IMR-90 (cell line): Measurements from ENCODE around the gene HIRA. TPM values are rescaled to one million over a fixed set of nuclear protein-coding genes. Genes with fewer than 3 reads are reported as not detected.

ENCODE experiments used
- ATAC-seq: fragments of 200-7000 bp; cut with Tn5 transposase; 2 replicates; pipeline ENCODE4 v1.9.1; 2020; ENCODE audit warnings: low read depth, mild to moderate bottlenecking, moderate library complexity
- BruUV-seq: library from RNA; stranded (reverse); fragments of 400-500 nt; replicated peaks from 2 replicates; lab custom pipeline; 2021; lab: Mats Ljungman, UMichigan
- CTCF ChIA-PET: fragments of 300-600 bp; formaldehyde crosslinking; extraction: SDS; loops from one replicate; lab custom pipeline; 2021; ENCODE audit warnings: antibody characterized with exemption; lab: Yijun Ruan, JAX
- POLR2A ChIA-PET: fragments of 300-600 bp; sonication (Branson Sonifier 250); formaldehyde crosslinking; loops from one replicate; lab custom pipeline; 2022; ENCODE audit warnings: antibody characterized with exemption; ENCODE audit not compliant: unreplicated experiment; lab: Charles Lee
- DNase-seq: peaks from one replicate; pipeline ENCODE4 v3.0.0; 2013
- H2AFZ ChIP-seq: replicated peaks from 2 replicates; pipeline ENCODE3; 2013; ENCODE audit warnings: low read length, mild to moderate bottlenecking; ENCODE audit not compliant: poor library complexity
- H2AK5ac ChIP-seq: 2 replicates; pipeline ENCODE4 v1.6.1; 2013; ENCODE audit warnings: low read depth, low read length, inconsistent platforms
- H2AK9ac ChIP-seq: replicated peaks from 2 replicates; pipeline ENCODE3; 2013; ENCODE audit warnings: mild to moderate bottlenecking, low read depth, low read length, moderate library complexity; ENCODE audit not compliant: poor library complexity
- H2BK120ac ChIP-seq: 2 replicates; pipeline ENCODE4 v1.6.1; 2013; ENCODE audit warnings: low read depth, low read length, inconsistent platforms
- H2BK15ac ChIP-seq: 3 replicates; pipeline ENCODE4 v1.6.1; 2013; ENCODE audit warnings: low read depth, low read length, inconsistent platforms
- H2BK20ac ChIP-seq: 2 replicates; pipeline ENCODE4 v1.6.1; 2013; ENCODE audit warnings: low read depth, mild to moderate bottlenecking, inconsistent platforms, low read length, moderate library complexity
- H2BK5ac ChIP-seq: 2 replicates; pipeline ENCODE4 v1.6.1; 2013; ENCODE audit warnings: mild to moderate bottlenecking, low read depth, low read length, inconsistent platforms; ENCODE audit not compliant: poor library complexity, severe bottlenecking
- H3K14ac ChIP-seq: replicated peaks from 2 replicates; pipeline ENCODE4 v1.6.1; 2013; ENCODE audit warnings: low read depth, low read length, inconsistent platforms
- H3K18ac ChIP-seq: 2 replicates; pipeline ENCODE4 v1.6.1; 2013; ENCODE audit warnings: low read depth, low read length, control low read depth
- H3K23ac ChIP-seq: 2 replicates; pipeline ENCODE4 v1.6.1; 2013; ENCODE audit warnings: low read depth, low read length, inconsistent platforms
- H3K27ac ChIP-seq: 2 replicates; pipeline ENCODE4 v1.5.1; 2013; ENCODE audit warnings: mild to moderate bottlenecking, control low read depth, low read length; ENCODE audit not compliant: insufficient read depth
- H3K27me3 ChIP-seq: 2 replicates; pipeline ENCODE4 v1.6.1; 2013; ENCODE audit warnings: low read length; ENCODE audit not compliant: control insufficient read depth, insufficient read depth
- H3K36me3 ChIP-seq: 2 replicates; pipeline ENCODE4 v1.6.1; 2013; ENCODE audit warnings: low read length, mixed read lengths; ENCODE audit not compliant: control insufficient read depth, insufficient read depth
- H3K4ac ChIP-seq: 2 replicates; pipeline ENCODE4 v1.6.1; 2013; ENCODE audit warnings: low read depth, low read length, inconsistent platforms
- H3K4me1 ChIP-seq: 2 replicates; pipeline ENCODE4 v1.6.1; 2013; ENCODE audit warnings: low read length, mixed read lengths; ENCODE audit not compliant: control insufficient read depth, insufficient read depth
- H3K4me2 ChIP-seq: 2 replicates; pipeline ENCODE4 v1.6.1; 2013; ENCODE audit warnings: low read depth, mild to moderate bottlenecking, control low read depth, low read length, moderate library complexity
- H3K4me3 ChIP-seq: 2 replicates; pipeline ENCODE4 v1.5.1; 2013; ENCODE audit warnings: low read depth, mild to moderate bottlenecking, control low read depth, low read length, moderate library complexity; ENCODE audit not compliant: insufficient read depth
- H3K56ac ChIP-seq: 2 replicates; pipeline ENCODE4 v1.6.1; 2013; ENCODE audit warnings: low read length, inconsistent platforms; ENCODE audit not compliant: insufficient read depth; ENCODE audit errors: extremely low read depth
- H3K79me1 ChIP-seq, 2 experiments: 2 replicates each; pipeline ENCODE4 v1.6.1; 2013; ENCODE audit warnings: low read length in 2 of 2, inconsistent platforms in 1 of 2, low read depth in 1 of 2
- H3K9ac ChIP-seq: 2 replicates; pipeline ENCODE4 v1.6.1; 2013; ENCODE audit warnings: low read depth, low read length, control low read depth
- H3K9me1 ChIP-seq: 2 replicates; pipeline ENCODE4 v1.6.1; 2013; ENCODE audit warnings: low read length, inconsistent platforms; ENCODE audit not compliant: insufficient read depth
- H3K9me3 ChIP-seq: 2 replicates; pipeline ENCODE4 v1.6.1; 2013; ENCODE audit warnings: low read length; ENCODE audit not compliant: control insufficient read depth, insufficient read depth
- H4K20me1 ChIP-seq: 2 replicates; pipeline ENCODE4 v1.6.1; 2013; ENCODE audit warnings: low read length, inconsistent platforms; ENCODE audit not compliant: insufficient read depth
- H4K5ac ChIP-seq: 2 replicates; pipeline ENCODE4 v1.6.1; 2013; ENCODE audit warnings: mild to moderate bottlenecking, low read depth, low read length, control low read depth
- H4K8ac ChIP-seq, 2 experiments: 2 replicates each; pipeline ENCODE4 v1.6.1; 2013; ENCODE audit warnings: low read depth in 2 of 2, low read length in 2 of 2, control low read depth in 1 of 2, inconsistent platforms in 1 of 2
- H4K91ac ChIP-seq: 2 replicates; pipeline ENCODE4 v1.6.1; 2013; ENCODE audit warnings: low read depth, low read length, inconsistent platforms; ENCODE audit not compliant: insufficient read depth
- BHLHE40 ChIP-seq: fragments of 150-350 bp; IDR thresholded peaks from 2 replicates; pipeline ENCODE4 v1.6.1; 2016; ENCODE audit warnings: mild to moderate bottlenecking, low read depth, low read length
- CEBPB ChIP-seq: IDR thresholded peaks from 2 replicates; pipeline ENCODE4 v1.6.1; 2012; ENCODE audit warnings: low read depth, low read length, improper control_type of control experiment
- CHD1 ChIP-seq: IDR thresholded peaks from 2 replicates; pipeline ENCODE4 v1.6.1; 2012; ENCODE audit warnings: low read depth, low read length, improper control_type of control experiment
- CTCF ChIP-seq: conservative IDR thresholded peaks from 2 replicates; pipeline ENCODE4 v1.5.1; 2012; ENCODE audit warnings: mild to moderate bottlenecking, low read depth, low read length, improper control_type of control experiment
- ELK1 ChIP-seq: fragments of 150-350 bp; IDR thresholded peaks from 2 replicates; pipeline ENCODE4 v1.6.1; 2016; ENCODE audit warnings: low read depth, mild to moderate bottlenecking, low read length, moderate library complexity, borderline replicate concordance
- FOS ChIP-seq: fragments of 150-350 bp; IDR thresholded peaks from 2 replicates; pipeline ENCODE4 v1.6.1; 2016; ENCODE audit warnings: low read depth, low read length
- MAFK ChIP-seq: IDR thresholded peaks from 2 replicates; pipeline ENCODE4 v1.6.1; 2012; ENCODE audit warnings: low read depth, low read length, improper control_type of control experiment
- MAZ ChIP-seq: IDR thresholded peaks from 2 replicates; pipeline ENCODE4 v1.6.1; 2012; ENCODE audit warnings: low read depth, mild to moderate bottlenecking, low read length, improper control_type of control experiment, moderate library complexity, borderline replicate concordance
- MXI1 ChIP-seq: IDR thresholded peaks from 2 replicates; pipeline ENCODE4 v1.6.1; 2012; ENCODE audit warnings: low read depth, mild to moderate bottlenecking, low read length, moderate library complexity, borderline replicate concordance
- NFE2L2 ChIP-seq: fragments of 150-350 bp; IDR thresholded peaks from 2 replicates; pipeline ENCODE4 v1.6.1; 2016; ENCODE audit warnings: low read depth, mild to moderate bottlenecking, low read length
- POLR2A ChIP-seq: IDR thresholded peaks from 2 replicates; pipeline ENCODE4 v1.6.1; 2012; ENCODE audit warnings: mild to moderate bottlenecking, low read depth, low read length
- RAD21 ChIP-seq: IDR thresholded peaks from 2 replicates; pipeline ENCODE4 v1.6.1; 2012; ENCODE audit warnings: low read length, improper control_type of control experiment
- RCOR1 ChIP-seq: IDR thresholded peaks from 2 replicates; pipeline ENCODE4 v1.6.1; 2012; ENCODE audit warnings: mild to moderate bottlenecking, low read length, improper control_type of control experiment; ENCODE audit not compliant: insufficient replicate concordance
- RFX5 ChIP-seq: IDR thresholded peaks from 2 replicates; pipeline ENCODE4 v1.8.0; 2012; ENCODE audit warnings: low read depth, mild to moderate bottlenecking, low read length, moderate library complexity
- SMC3 ChIP-seq: fragments of 150-350 bp; IDR thresholded peaks from 2 replicates; pipeline ENCODE4 v1.6.1; 2016; ENCODE audit warnings: low read depth, mild to moderate bottlenecking, antibody characterized with exemption, low read length, moderate library complexity
- USF2 ChIP-seq: fragments of 150-350 bp; IDR thresholded peaks from 2 replicates; pipeline ENCODE4 v1.6.1; 2017; ENCODE audit warnings: mild to moderate bottlenecking, antibody characterized with exemption, low read length, low read depth
- WGBS, 2 experiments: methylation state at CpG; one replicate each; pipeline versions ENCODE4 v1.1.5 to v1.1.7; 2013; ENCODE audit warnings: missing lambda C conversion rate in 2 of 2; ENCODE audit not compliant: insufficient read length in 1 of 2; ENCODE audit errors: extremely low coverage in 2 of 2; 5-methylcytosine and 5-hydroxymethylcytosine counted together
- dilution Hi-C: fragments of 300-500 bp; cut with HindIII; formaldehyde crosslinking; loops from one replicate; pipeline ENCODE4 v1.14.3; 2018; ENCODE audit warnings: low sequenced_read_pairs; ENCODE audit not compliant: unreplicated experiment
- in situ Hi-C: fragments of 300-500 bp; cut with MboI; formaldehyde crosslinking; loops from 3 replicates; pipeline ENCODE4 v1.14.3; 2019; ENCODE audit warnings: low sequenced_read_pairs, inconsistent platforms, mixed read lengths
- intact Hi-C: fragments of 100-400 bp; cut with micrococcal nuclease; formaldehyde crosslinking; loops from 2 replicates; pipeline ENCODE4 v1.10.0; 2022
- polyA plus RNA-seq, 3 experiments: library from polyadenylated mRNA; depleted of rRNA; stranded (reverse); fragments of >200 nt; gene quantifications; 2 replicates each; pipeline ENCODE4 v1.2.3, GENCODE V29; 2012; ENCODE audit warnings: low replicate concordance in 1 of 3
- total RNA-seq: library from RNA; depleted of rRNA; stranded (reverse); fragments of >200 nt; gene quantifications from 2 replicates; pipeline ENCODE4 v1.2.3, GENCODE V29; 2012

Gene HIRA
- total and polyA plus RNA-seq, 2 of the 4 experiments (the other 2 are of a cell fraction), result 14.5 to 24.2 TPM

- Histone ChIP-seq H3K4me3 (no peak overlapping the region), H2BK120ac (no peak overlapping the region), H4K20me1 (peaks cover 4% of the 10 kb centered on the region), H3K9me1 (peaks cover 10% of the 10 kb centered on the region), H3K14ac (no peak overlapping the region), H3K9ac (no peak overlapping the region), H3K4me2 (no peak overlapping the region), H2AK5ac (no peak overlapping the region), H4K5ac (no peak overlapping the region), H3K27me3 (no peaks in the 10 kb centered on the region), H3K18ac (no peak overlapping the region), H2AFZ (no peak overlapping the region), H3K79me1 (peaks cover 3 to 16% of the 10 kb centered on the region in 2 experiments; a peak in 2 of 4 replicates), H3K4ac (no peak overlapping the region), H3K56ac (no peak overlapping the region), H2AK9ac (no peak overlapping the region), H2BK20ac (no peak overlapping the region), H3K9me3 (no peaks in the 10 kb centered on the region), H3K23ac (no peak overlapping the region), H4K91ac (no peak overlapping the region), H2BK5ac (no peak overlapping the region), H4K8ac (no peak overlapping the region), H3K4me1 (peaks cover 4% of the 10 kb centered on the region; the same call in 1 of the 2 replicates), H3K27ac (no peak overlapping the region), H3K36me3 (peaks cover 55% of the 10 kb centered on the region), H2BK15ac (no peak overlapping the region)
- no peak for TF ChIP-seq NFE2L2
- TF ChIP-seq RFX5, result no peak
- no peak for TF ChIP-seq MAZ
- TF ChIP-seq CHD1, result no peak
- TF ChIP-seq POLR2A, result no peak
- TF ChIP-seq RCOR1, result no peak
- TF ChIP-seq ELK1, result no peak
- no peak for TF ChIP-seq MXI1
- no peak for TF ChIP-seq CEBPB
- no peak for TF ChIP-seq USF2
- TF ChIP-seq BHLHE40, result no peak
- no peak for TF ChIP-seq MAFK
- TF ChIP-seq FOS, result no peak
- no peak for TF ChIP-seq CTCF
- TF ChIP-seq SMC3, result no peak
- no peak for TF ChIP-seq RAD21
- CTCF ChIA-PET, result no interaction called here
- dilution Hi-C loops, result no loop called here
- POLR2A ChIA-PET, result no interaction called here
- no peak for DNase-seq
- ATAC-seq, result no peak
- intact Hi-C loops, result no loop called here
- BruUV-seq, result no TSS peak
- in situ Hi-C loops, result no loop called here
- WGBS, 2 experiments, result no CpG with 5 or more reads among the region's 2 CpGs
These were observed 23.5 kb upstream of the HIRA start for GRCh38 chr22:19455033-19455432.
